DMS53 treated with DMSO at 0.1 percent for 48 hours (cell line): Measurements from ENCODE around the gene WDR5.
"Not testable (repeated sequence)": the region's sequence is repeated elsewhere in the genome, so short reads cannot be mapped to it uniquely, and the experiment has no call there.

ENCODE experiments used
- DNase-seq: peaks from one replicate; lab custom pipeline; 2025; ENCODE audit not compliant: unreplicated experiment; lab: John Stamatoyannopoulos, UW

Gene WDR5

DNA sequence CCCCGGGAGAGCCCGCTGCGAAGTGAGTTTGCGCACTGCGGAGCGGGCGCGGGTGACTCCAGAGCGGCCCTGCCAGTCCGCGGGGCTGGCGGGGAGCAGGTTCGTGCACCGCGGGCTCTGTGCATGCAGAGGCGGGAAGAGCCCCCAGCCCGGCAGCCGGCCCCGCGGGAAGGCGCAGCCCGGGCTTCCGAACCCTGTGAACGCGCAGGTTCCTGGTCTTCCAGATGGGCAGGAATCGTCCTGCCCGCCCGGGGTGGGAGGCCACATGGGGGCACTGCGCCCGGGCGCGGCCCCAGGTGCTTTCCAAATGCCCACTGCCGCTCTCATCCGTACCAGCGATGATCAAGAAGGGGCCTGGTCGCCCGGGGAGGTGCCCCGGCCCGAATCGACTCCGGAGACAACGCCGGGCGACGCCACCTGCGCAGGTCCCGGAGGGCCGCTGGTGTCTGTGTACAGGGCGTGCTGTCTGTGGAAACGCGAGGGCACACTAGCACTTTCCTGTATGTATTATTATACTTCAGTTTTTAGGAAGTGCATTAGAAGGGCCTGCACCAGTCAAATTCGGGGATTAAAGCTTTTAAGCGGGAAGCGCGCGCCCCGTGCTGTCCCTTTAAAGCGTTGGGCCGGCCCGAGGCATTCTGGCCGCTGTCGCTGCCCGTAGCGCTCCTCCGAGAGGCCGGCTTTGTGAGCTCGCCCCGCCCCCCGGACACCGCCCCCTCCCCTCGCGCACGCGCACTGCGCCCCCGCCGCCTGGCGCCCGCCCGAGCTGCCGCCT is at the start of gene WDR5:
Gene WDR5, plus strand, starts transcription at position 740 of the 775 bp plus-strand sequence. CDS start 3,796 bp downstream, outside the sequence.
- DNase-seq: peak; percentile 62

- DNase-seq: no peak
Observed at GRCh38 chr9:134088063-134088725, 47.7 kb upstream of the WDR5 start.

DNA sequence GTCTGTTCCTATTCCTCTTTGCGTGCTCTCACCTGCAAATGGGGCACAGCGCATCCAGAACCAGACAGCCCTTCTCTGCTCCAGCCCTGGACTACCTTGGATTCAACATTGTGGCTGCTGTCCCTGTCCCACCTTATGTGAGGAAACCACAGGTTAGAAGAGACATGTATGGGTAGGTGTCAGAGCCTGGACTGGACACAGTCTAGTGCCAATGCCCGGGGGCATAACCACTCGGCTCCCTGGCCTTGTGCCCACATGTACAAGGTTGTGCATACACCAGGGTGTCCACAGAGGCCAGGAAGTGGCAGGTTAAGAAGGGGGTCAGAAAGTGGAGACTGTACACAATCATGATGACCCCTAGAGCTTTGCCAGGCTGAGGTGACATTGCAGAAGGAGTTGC is 45.9 kb upstream of the WDR5 start:
- no peak for DNase-seq

GRCh38 chr9:134099123-134099761 is 36.6 kb upstream of the WDR5 start:
- peak; percentile 79 for DNase-seq

- DNase-seq: no peak
Observed at GRCh38 chr9:134100040-134100439, 35.8 kb upstream of the WDR5 start.

- not testable (repeated sequence) for DNase-seq
Observed at GRCh38 chr9:134101133-134101532, 34.7 kb upstream of the WDR5 start.

DNA sequence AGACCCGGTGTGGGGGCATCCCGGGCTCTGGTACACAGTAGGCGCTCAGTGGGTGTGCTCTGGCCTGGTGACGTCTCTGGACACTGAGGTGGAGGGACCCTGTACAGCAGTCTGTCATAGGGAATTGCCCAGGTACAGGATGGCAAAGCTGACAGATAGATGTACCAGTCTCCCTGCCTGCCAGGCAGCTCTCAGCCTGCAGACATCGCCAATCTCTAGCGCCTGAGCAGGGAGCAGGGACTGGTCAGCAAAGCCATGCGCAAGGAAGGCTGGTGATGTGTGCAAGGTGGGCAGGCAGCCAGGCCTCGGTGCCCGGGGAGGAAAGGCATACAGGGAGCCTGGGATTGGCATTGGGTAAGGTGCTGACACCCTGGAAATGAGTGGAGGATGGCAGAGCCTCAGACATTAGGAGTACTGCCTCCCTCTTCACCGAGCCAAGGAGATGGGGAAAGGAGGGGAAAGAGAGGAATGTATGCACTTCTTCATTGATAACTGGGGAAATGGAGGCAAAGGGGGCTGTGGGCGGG is 34.2 kb upstream of the WDR5 start:
- no peak for DNase-seq

DNA sequence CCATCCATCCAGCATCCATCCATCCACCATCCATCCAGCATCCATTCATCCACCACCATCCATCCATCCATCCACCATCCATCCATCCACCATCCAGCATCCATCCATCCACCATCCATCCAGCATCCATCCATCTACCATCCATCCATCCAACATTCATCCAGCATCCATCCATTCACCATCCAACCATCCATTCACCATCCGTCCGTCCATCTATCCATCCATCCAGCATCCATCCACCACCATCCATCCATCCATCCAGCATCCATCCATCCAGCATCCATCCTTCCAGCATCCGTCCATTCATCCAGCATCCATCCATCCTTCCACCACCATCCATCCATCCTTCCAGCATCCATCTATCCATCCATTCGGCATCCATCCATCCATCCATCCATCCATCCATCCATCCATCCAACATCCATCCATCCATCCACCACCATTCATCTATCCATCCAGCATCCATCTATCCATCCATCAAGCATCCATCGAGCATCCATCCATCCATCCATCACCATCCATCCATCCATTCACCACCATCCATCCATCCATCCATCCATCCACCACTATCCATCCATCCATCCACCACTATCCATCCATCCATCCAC is 32.4 kb upstream of the WDR5 start:
- no peak for DNase-seq

DNA sequence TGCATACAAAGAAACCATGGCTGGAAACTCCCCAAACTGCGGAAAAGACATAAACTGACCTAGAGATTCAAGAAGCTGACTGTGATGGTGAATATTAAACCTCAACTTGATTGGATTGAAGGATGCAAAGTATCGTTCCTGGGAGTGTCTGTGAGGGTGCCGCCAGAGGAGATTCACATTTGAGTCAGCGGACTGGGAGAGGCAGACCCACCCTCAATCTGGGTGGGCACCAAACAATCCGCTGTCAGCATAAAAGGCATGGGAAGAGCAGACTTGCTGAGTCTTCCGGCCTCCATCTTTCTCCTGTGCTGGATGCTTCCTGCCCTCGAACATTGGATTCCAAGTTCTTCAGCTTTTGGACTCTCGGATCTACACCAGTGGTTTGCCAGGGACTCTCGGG is 24.8 kb upstream of the WDR5 start:
- no peak for DNase-seq

DNA sequence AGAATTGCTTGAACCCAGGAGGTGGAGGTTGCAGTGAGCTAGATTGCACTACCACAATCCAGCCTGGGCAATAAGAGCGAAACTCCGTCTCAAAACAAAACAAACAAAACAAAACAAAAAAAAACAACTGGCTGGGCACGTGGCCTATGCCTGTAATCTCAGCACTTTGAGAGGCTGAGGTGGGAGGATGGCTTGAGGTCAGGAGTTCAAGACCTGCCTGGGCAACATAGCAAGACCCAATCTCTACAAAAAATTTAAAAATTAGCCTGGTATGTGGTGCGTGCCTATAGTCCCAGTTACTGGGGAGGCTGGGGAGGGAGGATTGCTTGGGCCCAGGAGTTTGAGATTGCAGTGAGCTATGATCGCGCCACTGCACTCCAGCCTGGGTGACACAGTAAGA is 23.3 kb upstream of the WDR5 start:
- no peak for DNase-seq

DNA sequence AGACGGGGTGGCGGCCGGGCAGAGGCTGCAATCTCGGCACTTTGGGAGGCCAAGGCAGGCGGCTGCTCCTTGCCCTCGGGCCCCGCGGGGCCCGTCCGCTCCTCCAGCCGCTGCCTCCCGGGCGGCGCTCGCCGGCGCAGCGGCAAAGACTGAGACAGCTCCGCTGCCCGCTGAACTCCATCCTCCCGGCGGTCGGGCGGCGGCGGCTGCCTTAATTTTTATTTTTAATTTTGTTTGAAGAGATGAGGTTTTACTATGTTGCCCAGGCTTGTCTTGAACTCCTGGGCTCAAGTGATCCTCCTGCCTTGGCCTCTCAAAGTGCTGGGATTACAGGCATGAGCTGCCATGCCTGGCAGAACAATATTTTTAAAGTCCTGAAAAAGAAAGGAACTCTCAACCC is 16.9 kb upstream of the WDR5 start:
- DNase-seq: not testable (repeated sequence)

DNA sequence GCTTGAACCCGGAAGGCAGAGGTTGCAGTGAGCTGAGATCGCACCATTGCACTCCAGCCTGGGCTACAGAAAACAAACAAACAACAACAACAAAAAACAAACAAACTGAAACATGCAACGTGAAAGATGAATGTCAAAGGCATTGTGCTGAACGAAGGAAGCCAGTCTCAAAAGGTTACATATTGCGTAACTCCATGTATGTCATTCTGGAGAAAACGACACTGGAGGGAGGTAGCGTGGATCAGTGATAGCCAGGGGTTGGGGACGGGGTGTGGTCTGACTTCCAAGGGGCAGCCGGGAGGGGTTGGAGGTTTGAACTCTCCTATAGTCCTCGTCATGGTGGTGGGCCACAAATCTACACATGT is 12.1 kb upstream of the WDR5 start:
- no peak for DNase-seq

GRCh38 chr9:134125413-134126095 is 10.3 kb upstream of the WDR5 start:
- DNase-seq: no peak

DNA sequence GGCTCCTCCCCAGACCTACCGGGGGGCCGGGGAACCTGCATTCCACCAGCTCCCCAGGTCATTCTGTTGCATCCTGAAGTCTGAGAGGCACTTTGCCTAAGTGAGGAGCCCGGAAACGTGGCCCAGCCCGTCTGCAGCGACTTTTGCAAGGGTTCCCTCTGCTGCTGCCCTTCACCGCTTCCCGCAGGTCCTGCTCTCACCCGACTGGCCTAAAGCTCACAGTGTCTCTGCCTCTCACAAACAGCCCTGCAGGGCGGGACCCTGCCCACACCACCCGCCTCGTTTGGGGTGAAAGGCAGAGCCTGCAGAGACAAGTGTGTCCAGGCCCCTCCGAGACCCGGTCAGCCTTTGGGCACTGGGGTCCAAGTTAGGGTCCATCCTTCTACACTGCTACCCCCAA is 9.5 kb upstream of the WDR5 start:
- no peak for DNase-seq

- no peak for DNase-seq
Observed at GRCh38 chr9:134127065-134127580, 8.8 kb upstream of the WDR5 start.

GRCh38 chr9:134127616-134128015 is 8.3 kb upstream of the WDR5 start:
- no peak for DNase-seq

DNA sequence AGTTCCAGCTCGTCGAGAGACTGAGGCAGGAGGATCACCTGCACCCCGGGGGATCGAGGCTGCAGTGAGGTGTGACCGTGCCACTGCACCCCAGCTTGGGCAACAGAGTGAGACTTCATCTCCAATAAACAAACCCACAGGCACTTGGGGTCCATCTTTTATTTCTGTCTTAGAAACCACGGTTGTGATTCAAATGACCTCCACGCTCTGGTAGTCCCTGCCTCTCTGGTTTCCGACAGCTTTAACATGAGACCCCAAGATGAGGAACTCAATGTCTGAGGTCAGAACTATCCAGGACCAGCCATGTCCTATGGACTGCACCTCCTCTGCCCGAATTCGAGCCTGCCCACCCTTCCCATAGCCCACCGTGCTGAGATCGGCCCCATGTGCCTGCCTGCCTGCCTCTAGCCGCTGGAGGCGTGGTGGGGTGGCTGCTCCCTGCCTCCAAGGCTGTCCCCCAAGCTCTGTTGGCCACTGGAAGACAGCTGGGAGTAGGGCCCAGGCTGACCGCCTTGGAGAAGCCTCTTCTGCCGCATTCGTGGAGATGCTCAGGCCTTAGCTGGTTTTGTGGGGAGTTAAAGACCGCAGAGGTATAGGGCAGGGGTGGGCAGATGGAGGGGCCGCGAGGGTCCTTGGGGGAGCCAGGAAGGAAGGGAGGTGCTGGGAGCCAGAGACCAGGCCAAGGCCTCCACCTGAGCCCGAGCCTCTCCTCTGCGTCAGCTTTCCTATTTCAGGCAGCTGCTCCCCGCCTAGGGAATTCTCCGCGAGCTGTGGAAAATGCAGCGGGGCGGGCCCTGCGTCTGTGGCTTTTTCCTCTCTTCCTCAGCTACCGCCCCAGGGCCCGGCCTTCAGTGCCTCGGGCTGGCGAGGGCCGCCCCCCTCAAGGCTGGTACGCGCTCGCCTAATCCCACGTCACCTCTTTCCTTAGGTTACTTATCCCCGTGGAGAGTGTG is 6.9 kb upstream of the WDR5 start:
- DNase-seq: no peak

GRCh38 chr9:134130503-134131375 is 5.1 kb upstream of the WDR5 start:
- DNase-seq: no peak
